H1 (cell line): ENCODE measurements around the gene ACMSD.

Experiments
- CHD7 ChIP-seq: fragments of 300-600 bp; sonication (generic); IDR thresholded peaks from 2 replicates; pipeline ENCODE4 v1.7.1; 2012; ENCODE audit warnings: low read length, moderate library complexity, mild to moderate bottlenecking, inconsistent platforms; ENCODE audit not compliant: insufficient replicate concordance
- CTCF ChIP-seq, 3 experiments: IDR thresholded peaks; 1 replicate in 2 of 3; 2 replicates in 1 of 3; pipeline versions ENCODE4 v1.5.1 to v1.6.1; 2011; ENCODE audit warnings: low read length in 3 of 3, mild to moderate bottlenecking in 3 of 3, inconsistent platforms in 2 of 3, low read depth in 1 of 3, moderate library complexity in 1 of 3; ENCODE audit not compliant: insufficient read depth in 1 of 3; ENCODE audit errors: control extremely low read depth in 1 of 3
- GABPA ChIP-seq: IDR thresholded peaks from 2 replicates; pipeline ENCODE4 v1.6.1; 2011; ENCODE audit warnings: mild to moderate bottlenecking, low read length, moderate library complexity, borderline replicate concordance; ENCODE audit not compliant: insufficient read depth
- GTF2F1 ChIP-seq: IDR thresholded peaks from 2 replicates; pipeline ENCODE4 v1.6.1; 2012; ENCODE audit warnings: low read depth, low read length, improper control_type of control experiment, borderline replicate concordance
- KDM1A ChIP-seq: fragments of 200-600, 300-600 bp; sonication (generic); IDR thresholded peaks from 2 replicates; pipeline ENCODE4 v1.7.1; 2016; ENCODE audit warnings: mild to moderate bottlenecking, low read length, borderline replicate concordance
- TF ChIP-seq, protein P1 (sequence below): IDR thresholded peaks from 2 replicates; pipeline ENCODE4 v1.6.1; 2012; ENCODE audit warnings: inconsistent platforms
- TF ChIP-seq, protein P2 (sequence below): IDR thresholded peaks from 2 replicates; pipeline ENCODE4 v1.6.1; 2012; ENCODE audit warnings: low read length, inconsistent platforms

GRCh38 chr2:134823832-134824231, 14.6 kb upstream of the ACMSD start:
- TF ChIP-seq CHD7 (no peak), CTCF (IDR thresholded peaks at IDR 0.05; ENCODE audit: control extremely low read depth in 1 of 3, insufficient read depth in 1 of 3, low read depth in 1 of 3, low read length in 3 of 3) (no peak), KDM1A (no peak), GABPA (no peak), GTF2F1 (no peak)
- TF ChIP-seq, protein P1, sequence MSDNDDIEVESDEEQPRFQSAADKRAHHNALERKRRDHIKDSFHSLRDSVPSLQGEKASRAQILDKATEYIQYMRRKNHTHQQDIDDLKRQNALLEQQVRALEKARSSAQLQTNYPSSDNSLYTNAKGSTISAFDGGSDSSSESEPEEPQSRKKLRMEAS = no peak
- TF ChIP-seq, protein P2, sequence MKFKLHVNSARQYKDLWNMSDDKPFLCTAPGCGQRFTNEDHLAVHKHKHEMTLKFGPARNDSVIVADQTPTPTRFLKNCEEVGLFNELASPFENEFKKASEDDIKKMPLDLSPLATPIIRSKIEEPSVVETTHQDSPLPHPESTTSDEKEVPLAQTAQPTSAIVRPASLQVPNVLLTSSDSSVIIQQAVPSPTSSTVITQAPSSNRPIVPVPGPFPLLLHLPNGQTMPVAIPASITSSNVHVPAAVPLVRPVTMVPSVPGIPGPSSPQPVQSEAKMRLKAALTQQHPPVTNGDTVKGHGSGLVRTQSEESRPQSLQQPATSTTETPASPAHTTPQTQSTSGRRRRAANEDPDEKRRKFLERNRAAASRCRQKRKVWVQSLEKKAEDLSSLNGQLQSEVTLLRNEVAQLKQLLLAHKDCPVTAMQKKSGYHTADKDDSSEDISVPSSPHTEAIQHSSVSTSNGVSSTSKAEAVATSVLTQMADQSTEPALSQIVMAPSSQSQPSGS = no peak
